HepG2 (cell line): Measurements from ENCODE around the gene SQSTM1. TPM values are rescaled to one million over a fixed set of nuclear protein-coding genes. Genes with fewer than 3 reads are reported as not detected.

Experiments
- ADNP ChIP-seq: sonication (generic); formaldehyde crosslinking; IDR thresholded peaks from 2 replicates; pipeline ENCODE4 v1.4.0; 2020; ENCODE audit warnings: missing genetic modification reagents
- FOXA1 ChIP-seq, 2 experiments: fragments of 450-650 bp in 1 of 2; sonication (generic) in 1 of 2; formaldehyde crosslinking in 1 of 2; IDR thresholded peaks; 2 replicates each; pipeline versions ENCODE4 v1.4.0 to v1.6.1; 2016 to 2020; ENCODE audit warnings: missing genetic modification reagents in 1 of 2
- GABPA ChIP-seq, 2 experiments: IDR thresholded peaks; 2 replicates each; pipeline ENCODE4 v1.6.1; 2011 to 2016; ENCODE audit warnings: low read depth in 2 of 2, low read length in 1 of 2, missing biosample characterization in 1 of 2, missing genetic modification characterization in 1 of 2
- HNF4G ChIP-seq, 2 experiments: sonication (generic) in 1 of 2; formaldehyde crosslinking in 1 of 2; IDR thresholded peaks; 2 replicates each; pipeline versions ENCODE4 v1.4.0 to v1.6.1; 2011 to 2020; ENCODE audit warnings: borderline replicate concordance in 2 of 2, low read depth in 2 of 2, mild to moderate bottlenecking in 2 of 2, low read length in 1 of 2, missing genetic modification reagents in 1 of 2, moderate library complexity in 1 of 2
- HNRNPK ChIP-seq: fragments of 200-400 bp; formaldehyde crosslinking; IDR thresholded peaks from 2 replicates; pipeline ENCODE4 v1.6.1; 2018; ENCODE audit warnings: low read length, low read depth, moderate library complexity, mild to moderate bottlenecking; ENCODE audit not compliant: poor library complexity, severe bottlenecking
- KDM4B ChIP-seq: sonication (generic); formaldehyde crosslinking; IDR thresholded peaks from 2 replicates; pipeline ENCODE4 v1.4.0; 2020; ENCODE audit warnings: missing genetic modification reagents
- KLF12 ChIP-seq: sonication (generic); formaldehyde crosslinking; IDR thresholded peaks from 2 replicates; pipeline ENCODE4 v1.4.0; 2020; ENCODE audit warnings: missing genetic modification reagents, borderline replicate concordance
- MAZ ChIP-seq, 2 experiments: sonication (generic) in 1 of 2; formaldehyde crosslinking in 1 of 2; IDR thresholded peaks; 2 replicates each; pipeline versions ENCODE4 v1.5.0 to v1.6.1; 2012 to 2020; ENCODE audit warnings: low read depth in 2 of 2, mild to moderate bottlenecking in 2 of 2, borderline replicate concordance in 1 of 2, improper control_type of control experiment in 1 of 2, low read length in 1 of 2, missing genetic modification reagents in 1 of 2, moderate library complexity in 1 of 2
- MTA1 ChIP-seq: sonication (generic); formaldehyde crosslinking; IDR thresholded peaks from 2 replicates; pipeline ENCODE4 v1.4.0; 2020; ENCODE audit warnings: missing genetic modification reagents, mild to moderate bottlenecking, borderline replicate concordance
- NFE2L1 ChIP-seq: sonication (generic); formaldehyde crosslinking; IDR thresholded peaks from 2 replicates; pipeline ENCODE4 v1.4.0; 2020; ENCODE audit warnings: missing genetic modification reagents, mild to moderate bottlenecking, borderline replicate concordance
- SRF ChIP-seq: IDR thresholded peaks from 2 replicates; pipeline ENCODE4 v1.6.1; 2011; ENCODE audit warnings: mild to moderate bottlenecking, low read depth, low read length, moderate library complexity
- SRSF1 ChIP-seq: fragments of 200-400 bp; formaldehyde crosslinking; optimal IDR thresholded peaks from 2 replicates; pipeline ENCODE3; 2017; ENCODE audit warnings: mild to moderate bottlenecking, low read depth, low read length, moderate library complexity
- THAP11 ChIP-seq: IDR thresholded peaks from 2 replicates; pipeline ENCODE4 v1.6.1; 2016; ENCODE audit warnings: missing biosample characterization, missing genetic modification reagents
- ZBTB20 ChIP-seq: sonication (generic); formaldehyde crosslinking; IDR thresholded peaks from 2 replicates; pipeline ENCODE4 v1.8.1; 2023; ENCODE audit warnings: missing genetic modification reagents, low read depth, mild to moderate bottlenecking, borderline replicate concordance
- ZNF253 ChIP-seq: sonication (generic); formaldehyde crosslinking; IDR thresholded peaks from 2 replicates; pipeline ENCODE4 v1.8.0; 2022; ENCODE audit warnings: mild to moderate bottlenecking, missing genetic modification reagents, borderline replicate concordance
- ZNF263 ChIP-seq: sonication (generic); formaldehyde crosslinking; IDR thresholded peaks from 2 replicates; pipeline ENCODE4 v1.4.0; 2020; ENCODE audit warnings: missing genetic modification reagents
- ZNF276 ChIP-seq: sonication (generic); formaldehyde crosslinking; IDR thresholded peaks from 2 replicates; pipeline ENCODE4 v1.4.0; 2020; ENCODE audit warnings: mild to moderate bottlenecking, low read depth, missing genetic modification reagents
- ZNF501 ChIP-seq: sonication (generic); formaldehyde crosslinking; IDR thresholded peaks from 2 replicates; pipeline ENCODE4 v1.5.1; 2020; ENCODE audit warnings: mild to moderate bottlenecking, moderate library complexity, missing genetic modification reagents
- ZNF512 ChIP-seq: sonication (generic); formaldehyde crosslinking; IDR thresholded peaks from 2 replicates; pipeline ENCODE4 v1.4.0; 2020; ENCODE audit warnings: mild to moderate bottlenecking, missing genetic modification reagents
- ZNF639 ChIP-seq: conservative IDR thresholded peaks from 2 replicates; pipeline ENCODE4 v1.6.1; 2018; ENCODE audit warnings: missing genetic modification reagents
- ZNF652 ChIP-seq: IDR thresholded peaks from 2 replicates; pipeline ENCODE4 v1.6.1; 2016; ENCODE audit warnings: low read depth, borderline replicate concordance
- ZNF672 ChIP-seq: sonication (generic); formaldehyde crosslinking; IDR thresholded peaks from 2 replicates; pipeline ENCODE4 v1.8.1; 2022; ENCODE audit warnings: missing genetic modification reagents
- ZSCAN21 ChIP-seq: sonication (generic); formaldehyde crosslinking; IDR thresholded peaks from 2 replicates; pipeline ENCODE4 v1.8.0; 2022; ENCODE audit warnings: mild to moderate bottlenecking, missing genetic modification reagents, moderate library complexity, borderline replicate concordance
- ZSCAN25 ChIP-seq: sonication (generic); formaldehyde crosslinking; IDR thresholded peaks from 2 replicates; pipeline ENCODE4 v1.8.0; 2022; ENCODE audit warnings: mild to moderate bottlenecking, missing genetic modification reagents
- polyA plus RNA-seq, 8 experiments: library from polyadenylated mRNA; depleted of rRNA in 3 of 8; stranded (reverse) in 7 of 8; unstranded in 1 of 8; fragments of >200 nt; fragmentation: Illumina TruSeq in 4 of 8; extraction: Trizol in 4 of 8; gene quantifications; 2 replicates each; pipeline versions ENCODE4 v1.2.1 to v1.2.3, GENCODE V29; 2011 to 2016; ENCODE audit warnings: low read depth in 4 of 8, missing spikeins in 1 of 8, mixed read lengths in 1 of 8; ENCODE audit not compliant: insufficient read depth in 1 of 8
- total RNA-seq, 5 experiments: library from RNA; depleted of rRNA; stranded (reverse); fragments of >200 nt; fragmentation: Illumina TruSeq; extraction: Trizol; gene quantifications; 2 replicates each; pipeline ENCODE4 v1.2.3, GENCODE V29; 2016; ENCODE audit warnings: low read depth in 1 of 5

SQSTM1 gene
- total and polyA plus RNA-seq, 2 of the 13 experiments (the other 11 are each of a cell fraction or from before 2014, with no cell fraction given): 90.9 to 160 TPM

GRCh38 chr5:179806250-179807048, 14.3 kb upstream of the SQSTM1 start, which contains the start of gene MGAT4B (continued):
- TF ChIP-seq ZNF512 (no peak), ZBTB20 (CRISPR knock-in tag) (no peak), ZNF253 (CRISPR knock-in tag) (no peak), MAZ (IDR thresholded peaks at IDR 0.05; ENCODE audit: borderline replicate concordance, low read depth, low read length) (0 out of 2 replicates have a peak, but pooled peaks have one; percentile 53), MAZ (CRISPR knock-in tag; IDR thresholded peaks at IDR 0.05; ENCODE audit: low read depth) (peak; percentile 69), KDM4B (CRISPR knock-in tag) (no peak), ZNF672 (CRISPR knock-in tag) (no peak), SRSF1 (no peak), KLF12 (CRISPR knock-in tag) (no peak; the same call in 1 of the 2 replicates), ZSCAN25 (CRISPR knock-in tag) (no peak), ZNF652 (CRISPR knock-in tag) (no peak), HNRNPK (no peak), SRF (no peak), ZNF276 (CRISPR knock-in tag) (no peak), ZSCAN21 (CRISPR knock-in tag) (peak; percentile 48; the same call in 1 of the 2 replicates), GABPA (IDR thresholded peaks at IDR 0.05; ENCODE audit: low read depth, low read length) (no peak), GABPA (CRISPR knock-in tag; IDR thresholded peaks at IDR 0.05; ENCODE audit: low read depth) (no peak), ZNF501 (CRISPR knock-in tag) (no peak), ZNF263 (CRISPR knock-in tag) (no peak), ADNP (no peak), ZNF639 (CRISPR knock-in tag) (no peak), THAP11 (CRISPR knock-in tag) (0 out of 2 replicates have a peak, but pooled peaks have one; percentile 26), HNF4G (IDR thresholded peaks at IDR 0.05; ENCODE audit: borderline replicate concordance, low read depth, low read length) (peak; percentile 56; the same call in 1 of the 2 replicates), HNF4G (CRISPR knock-in tag; IDR thresholded peaks at IDR 0.05; ENCODE audit: borderline replicate concordance, low read depth) (no peak), NFE2L1 (CRISPR knock-in tag) (no peak), MTA1 (CRISPR knock-in tag) (0 out of 2 replicates have a peak, but pooled peaks have one; percentile 11), FOXA1 (IDR thresholded peaks at IDR 0.05) (no peak), FOXA1 (CRISPR knock-in tag; IDR thresholded peaks at IDR 0.05) (no peak)
